Left ventricle myocardium inferior (tissue), 1 donor: ENCODE measurements around the gene KIAA1217. TPM values are rescaled to one million over a fixed set of nuclear protein-coding genes. Genes with fewer than 3 reads are reported as not detected.

Source experiments
- DNase-seq: peaks from one replicate; pipeline ENCODE4 v3.0.0-alpha.2; 2020
- H3K27ac ChIP-seq: fragments of 200-600 bp; replicated peaks from 2 replicates; pipeline ENCODE4 v1.8.0; 2021
- H3K27me3 ChIP-seq: fragments of 200-600 bp; 2 replicates; pipeline ENCODE4 v1.8.0; 2021; ENCODE audit warnings: low read depth
- H3K36me3 ChIP-seq: fragments of 200-600 bp; 2 replicates; pipeline ENCODE4 v1.8.0; 2021
- H3K4me1 ChIP-seq: fragments of 200-600 bp; 2 replicates; pipeline ENCODE4 v1.8.0; 2021
- H3K4me3 ChIP-seq: fragments of 200-600 bp; 2 replicates; pipeline ENCODE4 v1.8.0; 2021; ENCODE audit warnings: mild to moderate bottlenecking, moderate library complexity
- H3K9me3 ChIP-seq: fragments of 200-600 bp; replicated peaks from 2 replicates; pipeline ENCODE4 v1.8.0; 2021
- CTCF ChIP-seq: fragments of 200-600 bp; IDR thresholded peaks from 2 replicates; pipeline ENCODE4 v1.8.0; 2021; ENCODE audit warnings: antibody characterized with exemption, mild to moderate bottlenecking, borderline replicate concordance
- intact Hi-C: fragments of 100-400 bp; cut with micrococcal nuclease; formaldehyde crosslinking; loops from one replicate; pipeline ENCODE4 v1.11.0; 2022
- total RNA-seq: library from RNA; stranded (reverse); fragmentation: NEBNext Ultra II Directional; extraction: Animal tissue kit (Norgen Biotek cat#: 25700); gene quantifications from one replicate; pipeline ENCODE4 v1.2.1, GENCODE V29; 2021
- donor health status: DM: no; HTN: yes; CAD: no; lungs with severe emphysema.

KIAA1217 gene
- total RNA-seq, 1 donor from 2014 or later: 30.2 TPM

DNA sequence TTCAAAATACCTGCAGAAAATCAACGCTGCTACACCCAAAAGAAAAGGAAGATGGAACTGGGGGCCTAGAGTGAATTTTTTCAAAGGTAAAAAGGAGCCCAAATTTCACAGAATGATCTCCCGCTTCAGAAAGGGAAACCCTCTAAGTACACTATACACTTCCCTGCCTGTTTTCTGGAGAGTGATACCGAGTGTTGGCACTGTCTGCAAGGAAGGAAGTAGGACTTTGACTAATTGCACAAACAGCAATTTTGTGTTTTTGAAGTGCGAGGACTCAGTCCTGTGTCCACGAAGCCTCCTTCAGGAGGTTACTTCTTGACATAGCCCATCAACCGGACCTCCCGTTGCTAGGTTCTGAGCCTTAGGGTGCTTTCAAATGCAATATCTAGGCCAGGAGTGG lies 106.3 kb downstream of the KIAA1217 start:
- H3K27ac ChIP-seq: no peak overlapping the region
- intact Hi-C loops: no loop called here
- no peak for DNase-seq
- peaks cover 22% of the 10 kb centered on the region for H3K4me1 ChIP-seq
- no peaks in the 10 kb centered on the region for H3K36me3 ChIP-seq
- no peaks in the 10 kb centered on the region for H3K9me3 ChIP-seq
- H3K4me3 ChIP-seq: no peak overlapping the region
- no peak for TF ChIP-seq CTCF
- H3K27me3 ChIP-seq: no peaks in the 10 kb centered on the region

- H3K27me3 ChIP-seq: no peaks in the 10 kb centered on the region
- H3K27ac ChIP-seq: no peak overlapping the region
- H3K9me3 ChIP-seq: no peaks in the 10 kb centered on the region
- no peaks in the 10 kb centered on the region for H3K36me3 ChIP-seq
- intact Hi-C loops: no loop called here
- no peak for TF ChIP-seq CTCF
- H3K4me3 ChIP-seq: no peak overlapping the region
- peaks cover 25% of the 10 kb centered on the region for H3K4me1 ChIP-seq
- DNase-seq: no peak
These were observed 109.6 kb downstream of the KIAA1217 start for GRCh38 chr10:24318517-24318916.

DNA sequence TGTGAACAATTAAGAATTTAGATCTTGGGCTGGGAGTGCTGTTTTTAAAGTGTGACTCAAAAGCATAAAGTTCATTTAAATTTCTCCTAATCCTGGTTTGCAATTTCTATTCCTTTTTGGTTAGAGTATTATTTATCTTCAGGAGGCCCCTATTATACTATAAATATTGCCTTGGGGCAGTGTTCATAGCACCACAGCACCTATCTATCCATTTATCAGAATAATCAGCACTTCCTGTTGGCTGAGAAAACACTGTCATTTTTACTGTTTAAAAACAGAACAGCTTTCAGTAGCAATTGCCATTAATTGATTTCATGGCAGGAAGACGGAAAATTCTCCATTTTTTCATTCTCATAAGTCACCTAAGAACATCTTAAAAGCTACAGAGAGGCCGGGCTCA lies 111.4 kb downstream of the KIAA1217 start:
- no peak for DNase-seq
- Histone ChIP-seq H3K36me3 (no peaks in the 10 kb centered on the region), H3K27me3 (no peaks in the 10 kb centered on the region), H3K4me3 (no peak overlapping the region), H3K4me1 (peaks cover 27% of the 10 kb centered on the region), H3K27ac (no peak overlapping the region), H3K9me3 (no peaks in the 10 kb centered on the region)
- TF ChIP-seq CTCF: no peak
- intact Hi-C loops: no loop called here

DNA sequence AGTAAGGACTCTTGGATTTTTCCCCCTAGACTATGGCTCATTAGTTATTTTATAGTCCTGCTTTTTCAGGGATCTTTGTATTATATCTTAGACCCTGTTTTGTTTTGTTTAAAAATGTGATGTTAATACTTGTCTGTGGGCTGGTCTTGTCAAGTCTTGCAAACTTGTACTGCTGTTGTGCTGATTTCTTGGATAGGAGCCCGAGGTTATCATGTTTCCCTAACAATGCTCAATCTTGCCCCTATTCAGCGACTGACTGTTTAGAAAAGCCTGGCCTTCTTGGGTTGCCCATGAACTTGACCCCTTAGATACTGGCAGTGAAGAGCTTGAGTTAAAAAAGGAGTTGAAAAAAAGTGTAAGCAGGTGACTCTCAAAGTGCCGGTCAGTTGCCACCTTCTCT lies 115.7 kb downstream of the KIAA1217 start:
- Histone ChIP-seq H3K4me1 (peaks cover 22% of the 10 kb centered on the region), H3K9me3 (peaks cover 16% of the 10 kb centered on the region), H3K36me3 (peaks cover 9% of the 10 kb centered on the region), H3K27ac (no peak overlapping the region), H3K4me3 (no peak overlapping the region), H3K27me3 (no peaks in the 10 kb centered on the region)
- DNase-seq: no peak
- no peak for TF ChIP-seq CTCF
- intact Hi-C loops: no loop called here

- Histone ChIP-seq H3K36me3 (peaks cover 9% of the 10 kb centered on the region), H3K9me3 (peaks cover 16% of the 10 kb centered on the region), H3K27me3 (no peaks in the 10 kb centered on the region), H3K4me3 (no peak overlapping the region), H3K4me1 (peaks cover 43% of the 10 kb centered on the region), H3K27ac (peak overlapping the region; percentile 62)
- no peak for TF ChIP-seq CTCF
- intact Hi-C loops: no loop called here
- peak; percentile 36 for DNase-seq
These were observed 122.5 kb downstream of the KIAA1217 start for GRCh38 chr10:24331457-24331856.

DNA sequence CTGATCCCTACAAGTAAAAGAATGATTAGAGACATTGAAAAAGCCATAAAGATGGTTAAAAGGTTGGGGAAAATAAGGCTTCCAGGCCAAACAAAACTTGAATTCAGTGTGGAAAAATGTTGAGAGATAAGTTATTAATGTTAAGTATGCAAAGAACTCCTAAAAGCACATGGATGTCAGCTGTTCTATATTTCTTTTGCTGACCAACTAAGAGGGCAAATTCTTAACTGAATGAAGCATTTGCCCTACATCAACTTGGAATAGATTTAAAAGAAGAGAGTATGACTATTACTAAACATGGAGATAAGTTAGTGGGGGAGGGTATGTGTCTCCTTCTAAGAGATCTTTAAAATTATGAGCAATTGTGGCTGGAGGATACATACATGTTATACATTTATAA lies 124.8 kb downstream of the KIAA1217 start:
- Histone ChIP-seq H3K4me3 (no peak overlapping the region), H3K4me1 (peaks cover 58% of the 10 kb centered on the region), H3K27ac (no peak overlapping the region), H3K27me3 (no peaks in the 10 kb centered on the region), H3K36me3 (no peaks in the 10 kb centered on the region), H3K9me3 (no peaks in the 10 kb centered on the region)
- no peak for DNase-seq
- intact Hi-C loops: no loop called here
- TF ChIP-seq CTCF: no peak
